Common myeloid progenitor, CD34-positive (primary cell): ENCODE measurements around the gene UNC119B.
"Not testable (repeated sequence)": the region's sequence is repeated elsewhere in the genome, so short reads cannot be mapped to it uniquely, and the experiment has no call there.

Experiments used
- CTCF ChIA-PET: fragments of 350-600 bp; sonication (Branson Sonifier 250); formaldehyde crosslinking; loops from one replicate; lab custom pipeline; 2021; ENCODE audit warnings: antibody characterized with exemption; lab: Charles Lee
- POLR2A ChIA-PET: fragments of 350-600 bp; sonication (Branson Sonifier 250); formaldehyde crosslinking; loops from one replicate; lab custom pipeline; 2021; ENCODE audit warnings: antibody characterized with exemption; lab: Charles Lee
- DNase-seq, 3 donors: peaks; one replicate each; pipeline versions ENCODE4 v3.0.0 to v3.0.0-alpha.2; 2013
- H3K27ac ChIP-seq, 2 experiments: 1 replicate in 1 of 2; 2 replicates in 1 of 2; pipeline ENCODE4 v1.7.0; 2013; ENCODE audit warnings: inconsistent platforms in 2 of 2, low read length in 2 of 2, mild to moderate bottlenecking in 2 of 2, low read depth in 1 of 2, moderate library complexity in 1 of 2; ENCODE audit not compliant: severe bottlenecking in 2 of 2, insufficient read depth in 1 of 2, poor library complexity in 1 of 2
- H3K27me3 ChIP-seq, 5 experiments: replicated peaks in 2 of 5; 1 replicate in 3 of 5; 2 replicates in 2 of 5; pipeline versions ENCODE4 v1.6.1 to v1.7.0; 2013; ENCODE audit warnings: low read length in 4 of 5, mild to moderate bottlenecking in 2 of 5, moderate library complexity in 2 of 5, inconsistent platforms in 1 of 5; ENCODE audit not compliant: insufficient read depth in 5 of 5, control insufficient read depth in 4 of 5
- H3K36me3 ChIP-seq, 4 experiments: 1 replicate in 2 of 4; 2 replicates in 2 of 4; pipeline versions ENCODE4 v1.6.1 to v1.7.0; 2013; ENCODE audit warnings: low read length in 3 of 4, control low read depth in 1 of 4, mild to moderate bottlenecking in 1 of 4; ENCODE audit not compliant: control insufficient read depth in 4 of 4, insufficient read depth in 4 of 4
- H3K4me1 ChIP-seq, 4 experiments: 1 replicate in 3 of 4; 2 replicates in 1 of 4; pipeline versions ENCODE4 v1.6.1 to v1.7.1; 2013; ENCODE audit warnings: low read length in 3 of 4, mild to moderate bottlenecking in 3 of 4, control low read depth in 1 of 4, inconsistent platforms in 1 of 4, moderate library complexity in 1 of 4; ENCODE audit not compliant: control insufficient read depth in 4 of 4, insufficient read depth in 4 of 4; ENCODE audit errors: control extremely low read depth in 1 of 4
- H3K4me3 ChIP-seq, 7 experiments: 1 replicate in 4 of 7; 2 replicates in 3 of 7; pipeline versions ENCODE4 v1.5.1 to v1.7.0; 2013; ENCODE audit warnings: mild to moderate bottlenecking in 7 of 7, low read length in 6 of 7, moderate library complexity in 6 of 7, inconsistent platforms in 2 of 7, low read depth in 2 of 7, control low read depth in 1 of 7; ENCODE audit not compliant: insufficient read depth in 4 of 7, control insufficient read depth in 1 of 7; ENCODE audit errors: extremely low read depth in 1 of 7
- H3K9me3 ChIP-seq, 5 experiments: 1 replicate in 4 of 5; 2 replicates in 1 of 5; pipeline versions ENCODE4 v1.6.1 to v1.7.1; 2013; ENCODE audit warnings: low read length in 4 of 5, mild to moderate bottlenecking in 2 of 5, inconsistent platforms in 1 of 5, low read depth in 1 of 5, moderate library complexity in 1 of 5; ENCODE audit not compliant: control insufficient read depth in 4 of 5, insufficient read depth in 2 of 5; ENCODE audit errors: control extremely low read depth in 1 of 5
- WGBS: methylation state at CpG from one replicate; pipeline ENCODE4 v1.1.5; 2013; ENCODE audit not compliant: insufficient coverage; 5-methylcytosine and 5-hydroxymethylcytosine counted together

Gene UNC119B

GRCh38 chr12:120668868-120669840, 41.1 kb upstream of the UNC119B start:
- H3K4me1 ChIP-seq: no peaks in the 10 kb centered on the region
- DNase-seq: no peak
- no peaks in the 10 kb centered on the region for H3K36me3 ChIP-seq
- no peak overlapping the region for H3K27ac ChIP-seq
- ChIA-PET CTCF (interaction anchor here (1.6 kb wide), 1 partner anchor 87 kb away, joined by 4 read pairs; the partner anchor contains the start of gene POP5), POLR2A (interaction anchor here (0.6 kb wide), 1 partner anchor 35 kb away, joined by 7 read pairs; no protein-coding TSS in a partner anchor)
- no peak overlapping the region for H3K4me3 ChIP-seq
- H3K27me3 ChIP-seq: no peaks in the 10 kb centered on the region
- H3K9me3 ChIP-seq: no peaks in the 10 kb centered on the region
- WGBS: 87% methylated on average over 18 of the region's 19 CpGs

DNA sequence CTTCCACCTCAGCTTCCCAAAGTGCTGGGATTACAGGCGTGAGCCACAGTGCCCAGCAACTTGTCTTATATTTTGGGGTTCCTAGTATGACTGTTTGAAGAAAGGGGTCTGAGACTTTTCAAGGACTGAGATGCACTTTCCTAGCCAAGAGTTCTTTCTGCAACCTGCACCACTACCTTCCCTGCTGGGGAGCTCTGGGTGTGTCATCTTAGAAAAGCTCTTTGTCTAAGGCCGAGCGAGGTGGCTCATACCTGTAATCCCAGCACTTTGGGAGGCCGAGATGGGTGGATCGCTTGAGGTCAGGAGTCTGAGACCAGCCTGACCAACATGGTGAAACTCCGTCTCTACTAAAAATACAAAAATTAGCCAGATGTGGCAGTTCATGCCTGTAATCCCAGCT, 40.0 kb upstream of the UNC119B start:
- H3K36me3 ChIP-seq, POLR2A ChIA-PET, H3K27me3 ChIP-seq, H3K9me3 ChIP-seq, H3K4me1 ChIP-seq, H3K4me3 ChIP-seq, H3K27ac ChIP-seq, DNase-seq: not testable (repeated sequence)
- WGBS: 94% methylated on average over 5 of the region's 6 CpGs
- CTCF ChIA-PET: interaction anchor here (0.8 to 1.6 kb wide), 4 partner anchors 21 to 88 kb away, joined by 3 to 4 read pairs (median 3); partner anchors contain the start of gene POP5

GRCh38 chr12:120670667-120671066, 39.6 kb upstream of the UNC119B start:
- POLR2A ChIA-PET: no interaction called here
- Histone ChIP-seq H3K27me3 (no peaks in the 10 kb centered on the region), H3K4me1 (no peaks in the 10 kb centered on the region), H3K27ac (no peak overlapping the region), H3K4me3 (no peak overlapping the region), H3K36me3 (no peaks in the 10 kb centered on the region), H3K9me3 (no peaks in the 10 kb centered on the region)
- no peak for DNase-seq
- CTCF ChIA-PET: interaction anchor here (0.8 to 1.6 kb wide), 4 partner anchors 22 to 89 kb away, joined by 3 to 4 read pairs (median 3); partner anchors contain the start of gene POP5
- 100% methylated on average over 5 of the region's 5 CpGs for WGBS

GRCh38 chr12:120674097-120674636, 36.1 kb upstream of the UNC119B start:
- Histone ChIP-seq H3K4me3 (no peak overlapping the region), H3K9me3 (no peaks in the 10 kb centered on the region), H3K27me3 (no peaks in the 10 kb centered on the region), H3K27ac (no peak overlapping the region), H3K36me3 (no peaks in the 10 kb centered on the region), H3K4me1 (peaks cover 0 to 14% (median 6%) of the 10 kb centered on the region in 4 experiments)
- 92% methylated on average over 4 of the region's 6 CpGs for WGBS
- ChIA-PET CTCF (interaction anchor here (0.6 to 2.0 kb wide), 8 partner anchors 7 to 384 kb away, joined by 3 to 7 read pairs (median 4); partner anchors contain the start of gene UNC119B), POLR2A (interaction anchor here (0.5 kb wide), 1 partner anchor 277 kb away, joined by 3 read pairs; no protein-coding TSS in a partner anchor)
- DNase-seq: no peak

DNA sequence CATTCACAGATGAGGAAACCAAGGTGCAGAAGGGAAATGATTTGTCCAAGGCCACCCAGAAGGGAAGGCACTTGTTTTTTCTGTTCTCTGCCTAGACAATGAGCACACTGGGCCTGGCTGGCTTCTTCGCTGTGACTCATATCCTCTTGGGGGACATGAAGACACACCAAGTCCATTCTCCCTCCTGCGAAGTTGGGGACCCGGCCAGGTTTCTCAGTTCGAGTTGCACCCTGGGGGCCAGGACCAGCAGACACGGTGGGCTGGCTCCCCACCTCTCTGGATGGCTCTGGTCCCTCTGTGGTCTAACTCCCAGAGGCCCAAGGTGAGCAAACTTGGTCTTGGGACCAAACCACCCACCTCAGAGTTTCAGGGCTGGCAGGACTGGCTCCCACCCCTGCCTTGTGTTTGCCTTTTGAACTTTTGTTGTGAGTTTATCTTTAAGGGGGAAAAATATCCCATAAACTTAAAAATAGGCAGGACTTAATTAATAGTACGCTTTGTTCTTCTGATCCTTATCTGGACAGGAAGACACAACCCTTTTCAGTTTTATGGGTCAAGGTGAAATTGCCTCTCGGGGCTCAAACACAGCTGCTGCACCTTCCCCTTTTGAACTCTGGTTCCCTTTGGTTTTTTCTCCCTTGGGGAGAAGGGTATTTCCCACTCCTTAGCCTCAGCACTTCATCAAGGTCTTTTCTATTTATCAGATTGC, 32.3 kb upstream of the UNC119B start:
- 61% methylated on average over 7 of the region's 7 CpGs for WGBS
- Histone ChIP-seq H3K9me3 (no peaks in the 10 kb centered on the region), H3K4me3 (peak overlapping the region in 1 of 7 experiments; percentile 28), H3K27ac (no peak overlapping the region), H3K4me1 (peaks cover 0 to 22% (median 11%) of the 10 kb centered on the region in 4 experiments), H3K27me3 (no peaks in the 10 kb centered on the region), H3K36me3 (no peaks in the 10 kb centered on the region)
- ChIA-PET CTCF (interaction anchor here (2.3 kb wide), 1 partner anchor 28 kb away, joined by 9 read pairs; no protein-coding TSS in a partner anchor), POLR2A (no interaction called here)
- DNase-seq: peak in 2 of 3 donors; percentile 47 to 50

DNA sequence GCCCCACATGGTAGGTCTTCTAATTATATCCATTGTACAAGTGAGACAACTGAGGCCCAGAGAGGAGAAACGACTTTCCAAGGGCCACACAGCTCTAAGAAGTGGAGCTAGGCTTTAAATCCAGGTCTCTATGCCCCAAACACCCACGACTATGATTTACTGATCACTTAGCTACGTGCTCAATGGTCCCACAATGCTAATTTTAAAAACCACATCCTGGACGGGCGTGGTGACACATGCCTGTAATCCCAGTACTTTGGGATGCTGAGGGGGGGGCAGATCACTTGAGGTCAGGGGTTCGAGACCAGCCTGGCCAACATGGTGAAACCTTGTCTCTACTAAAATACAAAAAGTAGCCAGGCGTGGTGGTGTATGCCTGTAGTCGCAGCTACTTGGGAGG, 31.7 kb upstream of the UNC119B start:
- H3K27ac ChIP-seq: no peak overlapping the region
- H3K4me3 ChIP-seq: peak overlapping the region in 1 of 7 experiments; percentile 28
- no peaks in the 10 kb centered on the region for H3K27me3 ChIP-seq
- no peaks in the 10 kb centered on the region for H3K9me3 ChIP-seq
- H3K36me3 ChIP-seq: no peaks in the 10 kb centered on the region
- H3K4me1 ChIP-seq: peaks cover 0 to 22% (median 11%) of the 10 kb centered on the region in 4 experiments
- ChIA-PET POLR2A (no interaction called here), CTCF (interaction anchor here (2.3 kb wide), 1 partner anchor 29 kb away, joined by 9 read pairs; no protein-coding TSS in a partner anchor)
- 60% methylated on average over 7 of the region's 8 CpGs for WGBS
- DNase-seq: peak in 1 of 3 donors; percentile 13
